Fibroblast of lung (primary cell): Measurements from ENCODE around the gene OCLN.

Source experiments
- CTCF ChIP-seq, 2 donors: IDR thresholded peaks in 1 of 2; conservative IDR thresholded peaks in 1 of 2; 1 replicate in 1 of 2; 2 replicates in 1 of 2; pipeline ENCODE4 v1.5.1; 2011 to 2012; ENCODE audit warnings: low read length in 2 of 2, control low read depth in 1 of 2, inconsistent platforms in 1 of 2, low read depth in 1 of 2, mild to moderate bottlenecking in 1 of 2
- EZH2 ChIP-seq: IDR thresholded peaks from 2 replicates; pipeline ENCODE4 v1.5.1; 2012; ENCODE audit warnings: low read length, control low read depth, mild to moderate bottlenecking; ENCODE audit errors: missing control alignments

GRCh38 chr5:69522035-69522434 lies 29.4 kb downstream of the OCLN start:
- TF ChIP-seq CTCF (conservative IDR thresholded peaks at IDR 0.05 in 1 of 2, IDR thresholded peaks at IDR 0.05 in 1 of 2; ENCODE audit: low read depth in 1 of 2, low read length in 2 of 2) (no peak), EZH2 (no peak)
